ENCODE data around the gene GYS1.
A peak's percentile ranks its signal among the peaks of the same experiment; 100 is the strongest.

GYS1 gene

GRCh38 chr19:48988286-48988685 is 4.8 kb downstream of the GYS1 start:
- DNase-seq: no peak

GRCh38 chr19:48987323-48987722 is 5.8 kb downstream of the GYS1 start:
- DNase-seq: no peak

- DNase-seq: no peak
These were observed 6.9 kb downstream of the GYS1 start for GRCh38 chr19:48986211-48986610.

GRCh38 chr19:48985711-48986110 is 7.4 kb downstream of the GYS1 start:
- DNase-seq: no peak

- DNase-seq: no peak
These were observed 10.8 kb downstream of the GYS1 start for GRCh38 chr19:48982280-48982679.

- DNase-seq: no peak
These were observed 16.0 kb downstream of the GYS1 start for GRCh38 chr19:48977061-48977460.

GRCh38 chr19:48975947-48976847 is 16.9 kb downstream of the GYS1 start:
- DNase-seq: no peak

- DNase-seq: no peak
These were observed 22.1 kb downstream of the GYS1 start for GRCh38 chr19:48970923-48971395.

- no peak for DNase-seq
These were observed 22.9 kb downstream of the GYS1 start for GRCh38 chr19:48970139-48970766.

GRCh38 chr19:48969276-48970138 is 23.6 kb downstream of the GYS1 start:
- DNase-seq: no peak

- DNase-seq: no peak
These were observed 24.3 kb downstream of the GYS1 start for GRCh38 chr19:48968813-48969218.

- no peak for DNase-seq
These were observed 24.9 kb downstream of the GYS1 start for GRCh38 chr19:48968179-48968661.

- DNase-seq: no peak
These were observed 25.5 kb downstream of the GYS1 start for GRCh38 chr19:48967346-48968178.

GRCh38 chr19:48966541-48967345 is 26.4 kb downstream of the GYS1 start:
- DNase-seq: no peak

- DNase-seq: peak; percentile 82
These were observed 27.1 kb downstream of the GYS1 start for GRCh38 chr19:48965806-48966540.

- DNase-seq: peak; percentile 96
These were observed 27.9 kb downstream of the GYS1 start, which contains the start of gene FTL for GRCh38 chr19:48965040-48965805. Gene FTL, plus strand, starts transcription at chr19:48965309. Its CDS starts 199 bp downstream, at chr19:48965508.

- no peak for DNase-seq
These were observed 28.7 kb downstream of the GYS1 start for GRCh38 chr19:48964205-48965039.

- no peak for DNase-seq
These were observed 29.5 kb downstream of the GYS1 start for GRCh38 chr19:48963371-48964204.
